Activated naive CD4-positive, alpha-beta T cell treated with anti-CD3 and anti-CD28 coated beads, Interleukin-2, amount 50 U/mL, for 72 hours (primary cell): ENCODE data around the gene EMILIN1. TPM values are rescaled to one million over a fixed set of nuclear protein-coding genes. Genes with fewer than 3 reads are reported as not detected.
A peak's percentile ranks its signal among the peaks of the same experiment; 100 is the strongest.

Experiments used
- ATAC-seq, 2 donors: fragments of 150-1000 bp; cut with Tn5 transposase; 2 replicates each; pipeline ENCODE4 v1.10.0; 2021; ENCODE audit warnings: mild to moderate bottlenecking in 2 of 2, moderate library complexity in 2 of 2
- DNase-seq, 2 donors: peaks; one replicate each; pipeline ENCODE4 v3.0.0; 2021 to 2022; ENCODE audit warnings: low spot score in 2 of 2
- H3K27ac Mint-ChIP-seq, 2 donors: one replicate each; pipeline ENCODE4 v1.8.0; 2022; ENCODE audit warnings: mild to moderate bottlenecking in 2 of 2, mixed read lengths in 2 of 2
- H3K36me3 Mint-ChIP-seq, 2 donors: one replicate each; pipeline ENCODE4 v1.8.0; 2022; ENCODE audit warnings: mixed read lengths in 2 of 2
- H3K9me3 Mint-ChIP-seq, 2 donors: one replicate each; pipeline ENCODE4 v1.8.0; 2022; ENCODE audit warnings: mixed read lengths in 2 of 2
- total RNA-seq, 2 donors: library from RNA; stranded (reverse); gene quantifications; one replicate each; pipeline ENCODE4 v1.2.3, GENCODE V29; 2022

The EMILIN1 gene
- total RNA-seq, 2 donors from 2014 or later = 0.52 to 0.78 TPM

DNA sequence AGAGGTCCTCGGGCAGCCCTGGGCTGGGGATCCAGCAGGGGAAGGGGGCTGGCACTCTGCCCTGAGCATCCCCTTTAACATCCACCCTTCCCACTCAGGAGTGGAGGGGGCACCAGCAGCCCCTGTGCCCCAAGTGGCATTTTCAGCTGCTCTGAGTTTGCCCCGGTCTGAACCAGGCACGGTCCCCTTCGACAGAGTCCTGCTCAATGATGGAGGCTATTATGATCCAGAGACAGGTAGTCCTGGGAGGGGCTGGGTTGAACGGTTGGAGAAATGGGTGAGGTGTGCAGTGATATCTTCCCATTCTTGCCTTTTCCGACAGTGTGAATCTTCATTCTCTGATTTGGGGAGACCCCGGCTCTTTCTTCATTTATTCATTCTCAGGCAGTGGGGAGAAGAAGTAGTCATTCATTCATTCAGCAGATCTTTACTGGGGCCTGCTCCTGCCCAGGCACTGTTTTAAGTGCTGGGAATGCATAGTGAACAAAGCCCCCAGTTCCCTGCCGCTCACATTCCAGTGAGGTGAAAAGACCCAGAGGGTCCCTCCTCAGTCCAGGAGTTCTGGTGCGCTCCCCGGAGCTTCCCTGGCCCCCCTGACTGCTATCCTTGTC, 6.8 kb downstream of the EMILIN1 start:
- H3K36me3 Mint-ChIP-seq = no peaks in the 10 kb centered on the region
- H3K27ac Mint-ChIP-seq = peak overlapping the region in 1 of 2 donors; percentile 60
- ATAC-seq (no peak), DNase-seq (no peak)
- no peaks in the 10 kb centered on the region for H3K9me3 Mint-ChIP-seq

DNA sequence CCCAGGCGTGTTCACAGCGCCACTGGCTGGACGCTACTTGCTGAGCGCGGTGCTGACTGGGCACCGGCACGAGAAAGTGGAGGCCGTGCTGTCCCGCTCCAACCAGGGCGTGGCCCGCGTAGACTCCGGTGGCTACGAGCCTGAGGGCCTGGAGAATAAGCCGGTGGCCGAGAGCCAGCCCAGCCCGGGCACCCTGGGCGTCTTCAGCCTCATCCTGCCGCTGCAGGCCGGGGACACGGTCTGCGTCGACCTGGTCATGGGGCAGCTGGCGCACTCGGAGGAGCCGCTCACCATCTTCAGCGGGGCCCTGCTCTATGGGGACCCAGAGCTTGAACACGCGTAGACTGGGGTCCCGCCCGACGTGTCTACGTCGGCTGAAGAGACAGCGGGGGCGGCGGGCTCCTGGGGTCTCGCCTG, 7.3 kb downstream of the EMILIN1 start:
- DNase-seq (peak; percentile 40 to 69), ATAC-seq (peak; percentile 1 to 23)
- Mint-ChIP-seq H3K27ac (peak overlapping the region in 1 of 2 donors; percentile 60), H3K36me3 (no peaks in the 10 kb centered on the region), H3K9me3 (no peaks in the 10 kb centered on the region)

DNA sequence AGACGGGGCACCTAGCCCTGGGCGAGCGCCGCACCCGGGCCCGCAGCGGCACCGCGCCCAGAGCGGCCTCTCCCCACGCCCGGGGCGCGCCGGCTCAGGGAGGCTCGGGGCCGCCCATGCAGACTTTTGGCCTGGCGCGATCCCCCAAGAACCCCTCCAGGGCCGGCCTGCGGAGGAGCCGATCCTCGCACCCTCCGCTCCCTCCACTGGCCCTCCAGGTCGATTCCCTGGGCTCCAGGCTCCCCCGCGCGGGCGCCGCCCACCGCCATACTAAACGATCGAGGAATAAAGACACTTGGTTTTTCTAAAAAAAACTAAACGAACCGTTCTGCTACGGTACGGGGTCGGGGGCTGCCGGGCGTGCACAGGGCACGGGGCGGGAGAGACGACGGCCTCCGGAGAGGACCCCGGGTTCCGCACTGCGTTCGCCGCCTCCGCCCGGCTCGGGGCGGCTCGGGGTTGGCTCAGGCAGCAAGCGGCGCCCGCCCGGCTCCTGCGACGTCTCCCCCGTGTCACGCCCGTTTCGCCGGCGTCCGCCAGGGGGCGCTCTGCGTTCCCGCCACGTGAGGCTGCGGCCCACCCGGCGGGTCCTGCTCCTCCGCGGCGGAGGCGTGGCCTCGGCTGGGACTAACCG, 7.8 kb downstream of the EMILIN1 start:
- DNase-seq (peak; percentile 98 to 100), ATAC-seq (peak; percentile 89 to 93)
- no peaks in the 10 kb centered on the region for H3K9me3 Mint-ChIP-seq
- H3K27ac Mint-ChIP-seq = peak overlapping the region; percentile 50 to 60
- no peaks in the 10 kb centered on the region for H3K36me3 Mint-ChIP-seq

DNA sequence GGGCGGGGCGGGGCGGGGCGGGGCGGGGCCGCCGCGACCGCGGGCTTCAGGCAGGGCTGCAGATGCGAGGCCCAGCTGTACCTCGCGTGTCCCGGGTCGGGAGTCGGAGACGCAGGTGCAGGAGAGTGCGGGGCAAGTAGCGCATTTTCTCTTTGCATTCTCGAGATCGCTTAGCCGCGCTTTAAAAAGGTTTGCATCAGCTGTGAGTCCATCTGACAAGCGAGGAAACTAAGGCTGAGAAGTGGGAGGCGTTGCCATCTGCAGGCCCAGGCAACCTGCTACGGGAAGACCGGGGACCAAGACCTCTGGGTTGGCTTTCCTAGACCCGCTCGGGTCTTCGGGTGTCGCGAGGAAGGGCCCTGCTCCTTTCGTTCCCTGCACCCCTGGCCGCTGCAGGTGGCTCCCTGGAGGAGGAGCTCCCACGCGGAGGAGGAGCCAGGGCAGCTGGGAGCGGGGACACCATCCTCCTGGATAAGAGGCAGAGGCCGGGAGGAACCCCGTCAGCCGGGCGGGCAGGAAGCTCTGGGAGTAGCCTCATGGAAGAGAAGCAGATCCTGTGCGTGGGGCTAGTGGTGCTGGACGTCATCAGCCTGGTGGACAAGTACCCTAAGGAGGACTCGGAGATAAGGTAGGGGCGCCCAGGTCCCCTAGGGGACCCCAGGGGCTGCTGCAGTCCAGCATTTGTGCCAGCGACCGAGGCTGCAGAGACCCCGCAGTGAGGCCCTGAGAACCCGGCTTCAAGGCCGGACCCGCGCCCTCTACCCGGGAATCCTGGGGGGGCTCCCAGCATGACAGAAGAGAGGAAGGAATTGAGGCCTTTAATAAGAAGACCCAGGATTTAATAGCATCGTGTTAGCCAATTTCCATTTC, 8.5 kb downstream of the EMILIN1 start, which contains the start of gene KHK:
KHK (plus strand) TSS at position 49 of the 870 bp plus-strand sequence; CDS start at position 537, 488 bp downstream.
- DNase-seq = peak in 1 of 2 donors; percentile 30
- peak; percentile 13 for ATAC-seq
- Mint-ChIP-seq H3K9me3 (no peaks in the 10 kb centered on the region), H3K36me3 (no peaks in the 10 kb centered on the region), H3K27ac (peak within 1 kb of the TSS; percentile 60 to 85)

DNA sequence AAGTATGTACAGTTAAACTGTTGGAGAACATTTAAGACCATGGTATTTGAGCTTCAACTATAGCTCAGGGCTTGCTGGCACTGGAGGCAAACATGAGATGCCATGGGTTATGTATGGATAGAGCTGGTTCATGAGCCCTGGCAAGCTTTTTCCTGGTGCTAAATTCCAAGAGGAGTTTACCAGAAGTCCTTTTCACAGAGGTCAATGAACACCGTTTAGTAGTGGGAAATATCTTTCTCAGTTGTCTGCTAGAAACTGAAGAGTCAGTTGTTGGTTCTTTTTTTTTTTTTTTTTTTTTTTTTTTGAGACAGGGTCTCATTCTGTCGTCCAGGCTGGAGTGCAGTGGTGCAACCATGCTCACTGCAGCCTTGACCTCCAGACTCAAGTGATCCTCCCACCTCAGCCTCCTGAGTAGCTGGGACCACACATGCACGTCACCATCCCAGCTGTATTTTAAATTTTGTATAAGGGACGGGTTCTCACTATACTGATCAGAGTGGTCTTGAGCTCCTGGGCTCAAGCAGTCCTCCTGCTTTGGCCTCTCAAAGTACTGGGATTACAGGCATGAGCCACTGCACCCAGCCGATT, 9.5 kb downstream of the EMILIN1 start:
- DNase-seq = no peak
- no peaks in the 10 kb centered on the region for H3K36me3 Mint-ChIP-seq
- ATAC-seq = no peak
- H3K9me3 Mint-ChIP-seq = no peaks in the 10 kb centered on the region
- no peak overlapping the region for H3K27ac Mint-ChIP-seq

DNA sequence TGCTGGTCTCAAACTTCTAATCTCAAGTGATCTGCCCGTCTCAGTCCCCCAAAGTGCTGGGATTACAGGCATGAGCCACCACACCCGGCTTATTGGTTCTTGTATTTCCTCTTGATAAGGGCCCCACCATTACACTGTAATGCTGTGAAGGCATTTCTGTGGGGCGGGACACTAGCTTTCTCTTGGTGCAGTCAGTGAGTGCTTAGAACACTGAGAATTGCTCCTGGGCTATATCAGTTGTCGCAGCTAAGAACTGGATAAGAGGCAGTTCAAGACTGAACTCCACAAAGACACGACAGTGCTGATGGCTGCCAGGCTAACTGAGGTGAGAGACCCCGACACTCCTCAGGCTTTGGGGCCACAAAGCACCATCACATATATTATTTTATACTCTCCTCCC, 10.2 kb downstream of the EMILIN1 start:
- Mint-ChIP-seq H3K9me3 (no peaks in the 10 kb centered on the region), H3K36me3 (no peaks in the 10 kb centered on the region), H3K27ac (no peak overlapping the region)
- ATAC-seq (no peak), DNase-seq (no peak)

DNA sequence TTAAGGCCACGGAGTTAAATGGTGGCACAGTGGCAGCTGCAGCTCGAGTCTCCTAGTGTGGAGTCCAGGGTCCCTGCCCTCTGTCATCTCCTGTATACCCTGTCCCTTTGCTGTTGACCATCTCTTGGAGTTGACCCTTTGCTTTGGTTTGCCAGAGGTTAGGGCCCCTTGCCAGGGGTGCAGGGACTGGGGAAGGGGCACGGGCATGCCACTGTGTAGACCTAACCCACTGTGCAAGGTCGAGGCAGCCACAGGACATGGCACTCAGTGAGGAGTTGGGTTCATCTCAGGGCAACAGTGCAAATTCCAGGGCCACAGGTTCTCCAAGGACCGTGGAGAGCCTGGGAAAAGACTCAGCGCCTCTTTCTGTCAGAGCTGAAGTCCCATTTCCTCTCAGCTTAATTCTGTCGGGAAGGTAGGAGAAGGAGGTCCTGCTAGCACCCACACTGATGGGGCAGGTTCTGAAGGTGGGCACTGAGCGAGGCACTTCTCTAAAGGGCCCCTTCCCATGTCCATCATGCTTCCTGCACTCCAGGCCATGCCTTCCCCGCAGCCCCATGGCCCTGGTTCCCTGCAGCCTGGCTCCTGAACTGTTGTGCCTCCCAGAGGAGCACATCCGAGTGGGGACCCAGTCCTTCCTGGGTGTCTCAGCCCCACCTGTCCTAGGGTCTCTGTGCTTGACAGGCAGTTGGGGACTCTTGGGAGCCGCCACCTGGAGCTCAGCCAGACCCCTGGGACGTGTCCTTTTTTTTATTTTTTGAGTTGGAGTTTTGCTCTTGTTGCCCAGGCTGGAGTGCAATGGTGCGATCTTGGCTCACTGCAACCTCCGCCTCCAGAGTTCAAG, 10.9 kb downstream of the EMILIN1 start:
- DNase-seq (no peak), ATAC-seq (no peak)
- H3K27ac Mint-ChIP-seq = no peak overlapping the region
- H3K36me3 Mint-ChIP-seq = no peaks in the 10 kb centered on the region
- no peaks in the 10 kb centered on the region for H3K9me3 Mint-ChIP-seq

DNA sequence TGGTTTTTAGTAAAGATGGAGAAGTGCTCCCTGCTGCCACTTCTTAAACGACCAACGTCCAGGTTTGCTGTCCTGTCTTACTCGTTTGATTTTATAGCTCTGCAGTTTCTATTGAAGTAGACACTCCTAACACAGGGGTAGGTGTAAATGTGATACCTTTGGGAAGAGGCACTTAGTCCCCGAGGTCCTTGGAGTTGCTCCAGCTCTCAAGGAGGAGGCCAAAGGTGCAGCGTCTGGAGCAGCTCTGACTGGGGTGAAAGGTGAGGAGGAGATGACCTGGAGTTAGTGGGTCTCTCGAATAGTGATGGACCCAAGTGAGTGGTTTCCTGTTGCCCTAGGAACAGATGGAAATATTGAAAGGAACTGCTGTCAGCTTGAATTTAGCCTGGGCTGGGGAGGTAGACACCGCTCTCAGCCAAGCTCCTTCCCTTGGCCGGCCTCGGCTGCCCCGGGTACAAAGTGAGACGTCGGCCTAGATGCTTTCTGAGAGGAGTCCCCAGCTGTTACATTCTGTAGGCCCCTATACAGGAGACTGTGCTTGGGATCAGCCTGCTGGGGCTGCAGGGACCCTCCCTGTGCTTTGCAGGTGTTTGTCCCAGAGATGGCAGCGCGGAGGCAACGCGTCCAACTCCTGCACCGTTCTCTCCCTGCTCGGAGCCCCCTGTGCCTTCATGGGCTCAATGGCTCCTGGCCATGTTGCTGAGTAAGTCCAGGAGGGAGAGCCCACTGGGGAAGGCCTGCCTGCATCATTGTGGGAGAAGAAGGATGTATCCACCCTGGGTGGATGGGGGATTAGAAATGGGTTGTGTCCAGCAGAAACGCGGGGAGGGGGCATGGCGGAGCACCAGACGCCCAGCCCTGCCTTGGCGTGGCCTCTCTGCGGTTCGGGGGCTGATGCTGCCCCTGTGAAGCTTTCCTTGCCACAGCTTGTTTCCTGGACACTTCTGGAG, 13.6 kb downstream of the EMILIN1 start:
- ATAC-seq (no peak), DNase-seq (no peak)
- no peaks in the 10 kb centered on the region for H3K36me3 Mint-ChIP-seq
- H3K27ac Mint-ChIP-seq = peak overlapping the region in 1 of 2 donors; percentile 50
- H3K9me3 Mint-ChIP-seq = no peaks in the 10 kb centered on the region

DNA sequence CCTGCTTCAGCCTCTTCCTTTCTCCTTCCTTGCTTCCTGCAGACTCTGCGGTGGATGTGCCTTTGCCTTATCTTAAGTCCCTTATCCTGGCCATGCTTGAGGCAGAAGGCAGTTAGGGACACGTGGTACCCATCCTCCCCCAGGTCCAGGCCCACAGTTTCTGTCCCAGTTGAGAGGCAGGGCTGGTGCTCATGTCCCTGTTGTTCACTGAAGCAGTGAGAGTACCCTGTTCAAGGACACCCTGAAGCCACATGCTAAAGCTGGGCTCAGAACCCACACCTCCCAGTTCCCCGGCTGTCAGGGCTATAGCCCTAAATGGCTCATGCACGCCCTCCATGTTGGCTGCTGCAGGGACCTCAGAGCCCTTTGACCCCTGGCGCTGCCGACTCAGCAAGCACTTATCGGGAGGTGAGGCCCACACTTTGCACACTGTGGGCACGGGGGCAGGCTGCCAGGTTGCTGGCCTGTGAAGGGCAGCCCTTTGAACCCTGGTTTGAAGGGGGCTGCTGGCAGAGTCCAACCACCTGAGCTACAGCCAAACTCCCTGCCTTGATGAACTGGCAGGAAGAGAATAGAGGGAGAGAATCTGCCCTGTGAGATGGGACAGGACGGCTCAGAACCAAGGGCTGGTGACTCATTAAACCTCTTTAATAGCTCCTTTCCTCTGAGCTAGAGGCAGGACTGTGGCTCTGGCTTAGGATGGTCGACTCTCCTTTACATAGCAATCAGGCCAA, 14.4 kb downstream of the EMILIN1 start:
- no peak overlapping the region for H3K27ac Mint-ChIP-seq
- H3K36me3 Mint-ChIP-seq = no peaks in the 10 kb centered on the region
- DNase-seq = no peak
- ATAC-seq = no peak
- H3K9me3 Mint-ChIP-seq = no peaks in the 10 kb centered on the region

DNA sequence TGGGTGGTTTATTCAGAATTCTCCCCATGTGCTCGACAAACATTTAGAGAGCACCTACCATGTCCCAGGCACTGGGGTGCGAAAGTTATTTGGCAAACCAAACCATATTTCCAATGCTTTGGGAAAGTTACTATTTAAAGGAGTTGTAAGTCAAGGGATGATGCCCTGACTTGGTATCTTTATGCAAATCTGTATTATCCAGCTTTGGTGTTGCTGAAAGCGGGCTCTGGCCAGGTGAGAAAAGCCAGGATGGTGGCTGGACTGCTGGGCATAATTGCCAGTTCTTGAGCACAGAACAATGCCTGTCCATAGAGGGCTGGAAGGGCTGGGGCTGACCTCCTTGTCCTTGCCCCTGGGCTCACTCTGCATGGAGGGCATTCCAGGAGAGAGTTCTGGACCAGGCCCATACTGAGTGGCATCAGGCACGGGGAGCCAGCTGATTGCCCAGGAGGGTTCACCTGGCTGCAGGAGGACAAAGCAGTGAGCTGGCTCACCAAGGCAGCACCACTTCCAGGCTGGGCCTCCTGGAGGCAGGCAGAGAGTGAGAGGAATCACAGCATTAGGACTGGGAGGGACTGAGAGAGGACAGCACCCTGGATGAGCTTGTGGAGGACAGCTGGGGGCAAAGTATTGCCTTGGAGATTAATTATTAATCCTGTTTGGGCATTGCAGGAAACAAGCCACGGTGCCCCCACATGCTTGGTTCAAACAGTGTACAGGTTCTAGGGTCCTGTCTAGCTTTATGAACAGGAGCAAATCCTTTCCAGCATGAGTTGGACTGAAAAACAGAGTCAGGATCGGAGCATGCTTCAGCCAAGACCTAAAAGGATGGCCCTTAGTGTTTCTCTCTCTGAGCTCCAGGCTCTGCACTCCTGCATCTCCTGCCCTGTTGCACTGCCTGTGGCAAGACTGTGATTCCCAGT, 15.3 kb downstream of the EMILIN1 start:
- no peaks in the 10 kb centered on the region for H3K36me3 Mint-ChIP-seq
- DNase-seq (no peak), ATAC-seq (no peak)
- H3K9me3 Mint-ChIP-seq = no peaks in the 10 kb centered on the region
- H3K27ac Mint-ChIP-seq = peak overlapping the region in 1 of 2 donors; percentile 60

DNA sequence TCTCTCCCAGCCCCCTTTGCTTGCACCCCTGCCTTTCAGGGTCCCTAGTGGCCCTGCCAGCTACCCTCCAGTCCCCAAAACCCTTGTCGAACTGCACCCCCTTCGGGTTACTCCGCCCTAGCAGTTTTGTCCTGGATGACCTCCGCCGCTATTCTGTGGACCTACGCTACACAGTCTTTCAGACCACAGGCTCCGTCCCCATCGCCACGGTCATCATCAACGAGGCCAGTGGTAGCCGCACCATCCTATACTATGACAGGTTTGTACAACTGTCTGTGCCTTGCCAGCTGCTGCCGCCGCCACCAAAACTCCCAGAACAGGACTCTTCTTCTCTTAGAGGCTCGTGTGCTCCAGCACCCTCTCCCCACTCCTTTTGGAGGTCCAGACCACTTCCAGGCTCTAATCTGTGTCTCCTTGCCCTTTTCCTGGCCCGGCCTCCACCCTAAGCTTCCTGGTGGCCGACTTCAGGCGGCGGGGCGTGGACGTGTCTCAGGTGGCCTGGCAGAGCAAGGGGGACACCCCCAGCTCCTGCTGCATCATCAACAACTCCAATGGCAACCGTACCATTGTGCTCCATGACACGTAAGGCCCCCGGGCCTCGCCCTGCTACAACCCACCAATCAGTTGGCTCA, 16.1 kb downstream of the EMILIN1 start:
- DNase-seq (no peak), ATAC-seq (no peak)
- no peaks in the 10 kb centered on the region for H3K9me3 Mint-ChIP-seq
- peak overlapping the region in 1 of 2 donors; percentile 60 for H3K27ac Mint-ChIP-seq
- no peaks in the 10 kb centered on the region for H3K36me3 Mint-ChIP-seq

DNA sequence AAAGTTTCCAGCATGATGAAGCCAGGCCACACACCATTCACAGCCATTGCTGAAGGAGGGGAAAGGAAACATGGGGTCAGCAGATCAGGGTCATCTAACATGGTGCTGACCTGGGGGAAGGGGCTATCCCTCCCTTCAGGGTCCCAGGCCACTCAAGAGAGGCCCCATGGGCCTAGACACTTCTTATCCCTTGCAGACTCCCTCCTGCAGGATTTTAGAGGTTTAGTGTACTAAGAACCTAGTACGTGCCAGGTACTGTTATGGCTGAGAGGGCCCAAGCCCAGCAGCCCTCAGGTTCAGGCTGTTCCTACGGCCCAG, 17.0 kb downstream of the EMILIN1 start:
- DNase-seq (no peak), ATAC-seq (no peak)
- no peaks in the 10 kb centered on the region for H3K36me3 Mint-ChIP-seq
- H3K9me3 Mint-ChIP-seq = no peaks in the 10 kb centered on the region
- no peak overlapping the region for H3K27ac Mint-ChIP-seq

DNA sequence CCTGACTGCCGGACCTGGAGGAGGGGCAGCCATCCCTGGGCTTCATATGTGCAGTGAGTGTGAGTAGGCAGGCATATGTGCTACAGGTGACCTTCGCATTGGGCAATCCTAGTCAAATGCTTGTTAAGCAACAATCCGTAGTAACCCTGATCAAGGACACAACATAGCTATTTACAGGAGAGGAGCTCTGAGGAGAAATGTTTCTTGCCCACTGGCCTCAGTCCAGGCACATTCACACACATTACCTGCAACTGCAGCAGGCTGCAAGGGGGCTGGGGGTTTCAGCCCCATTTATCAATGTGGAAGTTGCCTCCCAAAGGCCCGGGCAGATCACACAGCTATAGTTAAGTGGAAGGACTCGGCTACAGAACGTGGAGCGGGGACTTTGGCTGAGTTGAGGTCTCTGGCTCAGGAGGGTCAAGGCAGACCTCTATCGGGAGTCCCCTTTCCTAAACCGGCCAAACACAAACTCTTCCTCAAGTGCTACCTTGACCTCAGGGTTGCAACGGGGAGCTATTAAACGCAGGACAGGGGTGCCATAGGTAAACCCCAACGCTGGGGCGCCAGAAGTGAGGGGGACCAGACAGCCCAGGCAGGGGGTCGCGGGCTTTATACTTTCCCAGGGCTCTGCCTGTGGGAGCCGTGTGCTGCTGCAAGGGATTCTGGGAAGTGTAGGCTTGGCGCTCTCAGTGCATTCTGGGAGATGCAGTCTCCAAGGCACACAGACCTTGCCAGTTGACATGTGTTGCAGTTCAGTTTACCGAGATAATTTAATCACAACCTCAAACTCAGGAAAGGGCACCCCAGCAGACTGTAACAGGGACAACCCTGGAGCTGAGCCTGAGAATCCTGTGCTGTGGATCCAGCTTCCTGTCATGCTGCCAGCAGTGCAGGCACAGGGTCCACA, 17.6 kb downstream of the EMILIN1 start:
- ATAC-seq = peak in 1 of 2 donors; percentile 86
- Mint-ChIP-seq H3K9me3 (no peaks in the 10 kb centered on the region), H3K27ac (no peak overlapping the region), H3K36me3 (no peaks in the 10 kb centered on the region)
- peak in 1 of 2 donors; percentile 36 for DNase-seq
